Stimulated activated CD4-positive, alpha-beta T cell treated with anti-CD3 and anti-CD28 coated beads, Interleukin-1b, Interleukin-23, amount 100 ng/mL, for 48 hours (primary cell): ENCODE results near the gene HOXB3.
"Not testable (repeated sequence)": the region's sequence is repeated elsewhere in the genome, so short reads cannot be mapped to it uniquely, and the experiment has no call there.

Experiments used
- DNase-seq: peaks from one replicate; pipeline ENCODE4 v3.0.0-alpha.2; 2020

HOXB3 gene

DNA sequence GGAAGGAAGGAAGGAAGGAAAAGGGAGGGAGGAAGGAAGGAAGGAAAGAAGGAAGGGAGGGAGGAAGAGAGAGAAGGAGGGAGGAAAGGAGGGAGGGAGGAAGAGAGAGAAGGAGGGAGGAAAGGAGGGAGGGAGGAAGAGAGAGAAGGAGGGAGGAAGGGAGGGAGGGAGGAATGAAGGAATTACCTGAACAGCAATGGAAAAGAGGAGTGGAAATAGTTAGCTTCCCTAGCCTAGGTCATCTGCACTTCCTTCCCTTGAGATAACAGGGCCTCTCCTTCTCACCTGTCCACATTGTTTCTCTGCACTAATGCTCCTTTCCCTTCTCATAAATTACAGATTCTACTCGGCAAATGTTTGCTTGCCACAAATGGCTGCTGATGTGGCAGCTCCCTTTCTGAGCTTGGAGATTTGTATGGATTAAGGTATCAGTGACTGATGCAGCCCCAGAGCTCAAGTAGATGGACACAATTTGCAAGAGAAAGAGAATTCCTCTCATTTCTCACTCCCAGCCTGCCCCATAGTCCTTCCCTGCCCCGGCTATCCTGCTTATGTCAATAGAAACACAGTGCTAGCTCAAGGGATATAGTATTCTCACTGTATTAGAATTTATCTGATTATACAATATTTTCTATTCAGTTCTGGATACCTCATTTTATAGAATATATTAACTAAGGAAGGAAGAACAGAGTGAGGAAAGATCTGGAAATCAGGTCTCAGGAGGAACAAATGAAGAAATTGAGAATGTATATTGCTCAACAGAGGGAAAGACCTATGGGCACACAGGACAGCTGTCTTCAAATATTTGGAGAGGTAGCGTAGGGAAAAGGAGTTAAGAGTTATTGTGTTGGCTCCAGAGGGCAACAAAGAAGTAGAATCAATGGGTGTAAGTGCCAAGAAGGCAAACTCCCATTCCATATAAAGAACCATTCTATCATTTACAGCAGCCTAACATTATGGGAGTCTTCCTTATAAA lies 73.8 kb downstream of the HOXB3 start:
- no peak for DNase-seq

GRCh38 chr17:48514477-48514876 lies 75.6 kb downstream of the HOXB3 start:
- no peak for DNase-seq

DNA sequence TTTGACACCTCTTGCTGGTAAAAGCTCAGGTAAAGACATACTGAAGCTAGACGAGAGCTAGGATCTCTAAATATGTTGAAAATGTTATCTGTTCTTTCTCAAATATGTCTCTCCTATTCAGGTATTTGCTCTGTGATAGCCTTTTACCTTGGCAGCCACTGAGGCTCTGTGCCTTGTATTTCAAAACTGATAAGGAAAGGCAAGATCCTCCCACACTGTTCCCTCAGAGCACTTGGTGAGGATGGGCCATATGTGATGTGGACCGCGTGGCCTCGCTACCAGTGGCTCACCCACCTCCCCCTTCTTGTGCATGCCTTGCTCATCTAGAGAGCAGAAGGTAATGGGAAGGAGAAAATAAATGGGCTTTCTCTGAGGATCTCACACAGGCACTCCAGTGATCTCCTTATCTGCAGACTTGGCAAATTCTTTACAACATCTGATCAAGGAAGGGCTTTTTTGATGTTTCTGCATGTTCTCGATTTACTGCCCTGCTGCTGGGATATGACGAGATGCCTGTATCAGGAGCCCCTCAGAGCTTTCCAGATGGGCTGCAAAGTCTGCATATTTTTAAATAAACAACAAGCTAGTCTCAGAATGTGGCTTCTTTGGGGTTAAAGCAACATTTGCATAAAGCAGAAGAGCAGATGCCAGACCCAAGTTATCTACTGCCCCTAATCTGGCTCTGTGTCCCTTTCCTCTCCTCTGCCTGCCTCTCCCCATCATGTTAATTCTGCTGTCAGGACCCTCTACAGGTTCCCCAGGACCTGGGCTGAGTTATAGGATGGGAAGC lies 76.2 kb downstream of the HOXB3 start:
- DNase-seq = no peak

- no peak for DNase-seq
Measured at GRCh38 chr17:48513097-48513496, 76.9 kb downstream of the HOXB3 start.

- DNase-seq = no peak
Measured at GRCh38 chr17:48510761-48511604, 79.1 kb downstream of the HOXB3 start.

- no peak for DNase-seq
Measured at GRCh38 chr17:48510381-48510760, 79.7 kb downstream of the HOXB3 start.

- not testable (repeated sequence) for DNase-seq
Measured at GRCh38 chr17:48509708-48510107, 80.3 kb downstream of the HOXB3 start.

- DNase-seq = no peak
Measured at GRCh38 chr17:48506246-48506645, 83.8 kb downstream of the HOXB3 start.

GRCh38 chr17:48505788-48506187 lies 84.3 kb downstream of the HOXB3 start:
- DNase-seq = peak; percentile 46

- DNase-seq = no peak
Measured at GRCh38 chr17:48504953-48505352, 85.1 kb downstream of the HOXB3 start.

GRCh38 chr17:48503747-48504146 lies 86.3 kb downstream of the HOXB3 start:
- DNase-seq = no peak

DNA sequence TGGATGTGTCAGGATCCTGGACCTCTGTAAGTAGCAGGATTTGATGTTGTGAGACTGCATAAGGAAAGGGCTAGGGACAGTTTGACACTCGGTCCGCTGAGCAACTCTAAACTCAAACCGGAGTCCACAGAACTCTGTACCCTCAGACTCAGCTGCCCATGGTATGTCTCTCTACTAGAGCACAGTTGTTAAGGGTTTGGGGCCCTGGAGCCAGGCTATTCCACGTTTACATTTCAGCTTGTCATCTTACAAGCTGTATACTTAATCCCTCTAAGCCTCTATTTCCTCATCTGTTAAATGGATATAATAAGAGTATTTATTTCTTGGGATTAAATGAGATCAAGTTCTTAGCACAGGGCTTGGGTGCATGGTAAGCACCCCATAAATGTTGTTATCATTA lies 87.1 kb downstream of the HOXB3 start:
- DNase-seq = no peak

- no peak for DNase-seq
Measured at GRCh38 chr17:48502312-48502711, 87.7 kb downstream of the HOXB3 start.

GRCh38 chr17:48500435-48501426 lies 89.3 kb downstream of the HOXB3 start:
- DNase-seq = no peak

- DNase-seq = no peak
Measured at GRCh38 chr17:48499735-48500434, 90.2 kb downstream of the HOXB3 start.

- DNase-seq = no peak
Measured at GRCh38 chr17:48499248-48499647, 90.8 kb downstream of the HOXB3 start.
